ENCODE data around the gene SCN2B.
A peak's percentile ranks its signal among the peaks of the same experiment; 100 is the strongest.

The SCN2B gene

GRCh38 chr11:118175031-118175992, 1.1 kb downstream of the SCN2B start:
- DNase-seq (ENCODE audit: low spot score): no peak

GRCh38 chr11:118174006-118174567, 2.4 kb downstream of the SCN2B start:
- DNase-seq (ENCODE audit: low spot score): no peak

DNA sequence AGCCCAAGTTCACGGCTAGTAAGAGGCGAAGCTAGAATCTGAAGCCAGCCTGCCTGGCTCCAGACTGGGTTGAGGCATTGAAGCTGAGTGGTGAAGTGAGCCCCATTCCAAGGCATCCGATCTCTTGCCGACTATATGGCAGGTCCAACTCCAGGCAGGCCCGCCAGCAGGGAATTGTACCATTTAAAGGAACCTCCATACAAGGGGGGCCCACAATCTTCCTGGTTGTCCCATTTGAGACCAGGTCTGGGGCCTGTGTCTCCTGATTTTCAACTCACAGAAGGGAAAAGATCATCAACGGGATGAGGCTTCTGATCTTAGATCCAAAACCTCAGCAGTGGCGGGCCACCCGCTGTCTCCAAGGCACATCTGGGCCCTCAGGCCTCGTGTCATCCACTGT, 4.1 kb downstream of the SCN2B start:
- no peak for DNase-seq (ENCODE audit: low spot score)

DNA sequence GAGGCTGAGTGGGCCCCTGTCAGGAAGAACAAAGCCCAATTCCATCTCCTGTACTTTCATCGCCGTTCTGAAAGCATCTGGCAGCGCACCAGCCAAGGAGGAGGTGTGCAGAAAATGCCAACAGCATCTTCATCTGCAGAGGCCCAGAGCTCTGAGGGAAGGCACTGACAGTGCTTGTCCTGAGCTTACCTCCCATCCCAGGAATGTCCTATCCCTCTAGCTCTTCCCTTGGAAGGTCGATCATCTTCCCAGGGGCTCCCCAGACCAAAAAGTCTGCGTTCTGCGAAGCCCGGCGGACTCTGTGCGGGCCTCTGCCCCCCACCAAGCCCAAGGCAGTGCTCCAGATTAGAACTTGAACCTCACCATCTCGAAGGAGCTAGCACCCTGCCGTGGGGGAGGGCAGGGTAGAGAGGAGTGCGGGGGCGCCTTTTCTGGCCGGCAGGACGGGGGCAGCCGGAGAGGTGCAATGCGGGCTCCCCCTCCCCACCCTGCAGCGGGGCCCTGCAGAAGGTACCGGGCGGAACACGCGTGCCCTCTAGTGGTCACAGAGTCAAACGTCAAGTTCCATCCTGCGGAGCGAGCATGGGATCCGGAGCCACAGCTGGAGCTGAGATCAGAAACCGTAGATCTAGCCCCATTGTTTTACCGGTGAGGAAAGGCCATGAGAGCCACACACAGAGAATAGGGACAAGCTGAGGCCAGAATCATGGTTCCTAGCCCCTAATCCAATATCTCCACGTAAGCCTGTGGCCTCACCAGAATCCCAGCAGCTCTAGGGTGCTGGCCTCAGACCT, 5.0 kb downstream of the SCN2B start:
- DNase-seq (ENCODE audit: low spot score): peak; percentile 85

- DNase-seq (ENCODE audit: low spot score): no peak
These were observed 5.6 kb downstream of the SCN2B start for GRCh38 chr11:118170882-118171268.

DNA sequence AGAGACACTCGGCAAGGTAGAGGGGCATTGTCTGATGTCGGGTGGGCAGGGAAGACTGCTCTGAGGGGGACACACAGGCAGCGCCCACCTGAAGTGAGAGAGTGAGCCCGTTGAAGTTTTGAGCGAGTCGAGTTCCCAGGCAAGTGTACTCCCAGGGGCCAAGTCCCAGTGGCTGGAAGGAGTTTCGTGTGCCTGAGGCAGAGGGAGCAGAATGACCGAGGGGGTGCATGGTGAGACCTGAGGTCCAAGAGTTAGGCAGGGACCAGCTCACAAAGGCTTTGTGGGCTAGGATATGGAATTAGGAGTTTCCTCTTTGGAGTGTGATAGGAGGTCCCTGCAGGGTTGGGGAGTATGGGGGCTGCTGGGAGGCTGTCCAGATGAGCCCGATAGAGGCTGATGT, 6.2 kb downstream of the SCN2B start:
- no peak for DNase-seq (ENCODE audit: low spot score)

DNA sequence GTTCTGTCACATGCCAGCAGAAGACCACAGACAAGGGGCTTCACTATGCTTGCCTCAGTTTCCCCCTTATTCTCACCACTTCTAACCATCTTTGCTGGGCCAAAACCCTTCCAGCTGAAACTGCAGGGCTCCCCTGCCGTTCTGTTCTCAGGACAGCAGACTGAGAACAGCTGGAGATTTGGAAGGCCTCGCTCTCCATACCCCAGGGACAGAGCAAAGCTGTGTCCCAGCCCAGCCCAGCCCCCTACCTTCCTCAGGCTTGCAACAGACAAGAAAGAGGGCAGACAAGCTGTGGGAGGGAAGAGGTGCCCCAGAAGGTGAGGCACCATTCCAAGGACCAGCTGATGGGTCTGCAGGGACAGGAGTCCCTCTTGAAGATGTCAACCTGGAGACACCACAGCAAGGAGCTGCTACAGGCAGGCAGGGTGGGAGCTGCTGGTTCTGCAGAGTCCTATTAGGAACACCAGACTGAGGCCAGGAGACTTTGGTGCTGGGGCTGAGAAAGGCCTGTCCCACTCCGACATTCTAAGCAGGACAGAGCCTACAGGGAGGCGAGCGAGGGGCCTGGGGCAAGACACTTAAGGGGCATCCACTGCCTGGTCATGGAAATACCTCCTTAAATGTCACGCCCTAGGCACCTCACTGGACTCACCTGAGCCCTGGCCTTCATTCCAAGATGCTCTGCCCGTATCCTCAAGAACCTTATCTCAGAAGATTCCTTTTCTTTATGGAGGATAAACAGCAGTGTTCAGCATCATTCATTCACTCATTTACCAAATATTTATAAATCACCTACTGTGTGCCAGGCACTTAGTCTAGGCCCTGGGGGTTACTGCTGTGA, 6.9 kb downstream of the SCN2B start:
- DNase-seq (ENCODE audit: low spot score): no peak

DNA sequence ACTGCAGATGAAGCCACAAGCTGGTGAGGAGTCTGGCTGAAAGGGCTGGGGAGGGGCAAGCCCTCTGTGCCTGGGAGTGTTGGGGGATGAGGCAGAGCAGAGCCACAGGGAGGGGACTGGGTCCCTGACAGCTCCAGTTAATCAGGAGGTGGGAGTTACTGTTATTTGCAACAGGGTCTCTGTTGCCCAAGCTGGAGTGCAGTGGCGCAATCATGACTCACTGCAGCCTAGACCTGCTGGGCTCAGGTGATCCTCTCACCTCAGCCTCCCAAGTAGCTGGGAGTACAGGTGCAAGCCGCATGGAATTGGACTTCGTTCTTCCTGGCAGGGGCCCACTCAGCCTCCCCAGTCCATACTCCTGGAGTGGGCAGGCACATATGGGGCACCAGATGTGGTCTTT, 7.7 kb downstream of the SCN2B start:
- no peak for DNase-seq (ENCODE audit: low spot score)

DNA sequence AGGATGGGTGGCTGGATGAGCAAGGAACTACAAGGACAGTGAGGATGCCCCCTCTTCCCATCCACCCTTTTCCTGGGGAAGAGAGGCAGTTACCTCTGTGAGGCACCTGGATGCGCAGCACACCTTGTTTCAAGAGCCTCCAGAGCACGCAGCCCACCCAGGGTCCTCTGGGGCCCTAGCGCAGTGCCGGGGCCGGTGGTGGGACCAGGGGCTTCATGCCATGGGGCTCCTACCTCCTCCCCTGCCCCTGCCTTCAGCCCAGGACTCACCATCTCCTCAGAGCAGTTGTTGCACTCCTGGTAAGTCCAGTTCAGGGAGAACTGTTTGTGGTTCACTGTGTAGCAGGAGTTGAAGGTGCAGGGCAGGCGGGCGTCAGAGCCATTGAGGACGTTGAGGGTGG, 8.1 kb downstream of the SCN2B start:
- no peak for DNase-seq (ENCODE audit: low spot score)

DNA sequence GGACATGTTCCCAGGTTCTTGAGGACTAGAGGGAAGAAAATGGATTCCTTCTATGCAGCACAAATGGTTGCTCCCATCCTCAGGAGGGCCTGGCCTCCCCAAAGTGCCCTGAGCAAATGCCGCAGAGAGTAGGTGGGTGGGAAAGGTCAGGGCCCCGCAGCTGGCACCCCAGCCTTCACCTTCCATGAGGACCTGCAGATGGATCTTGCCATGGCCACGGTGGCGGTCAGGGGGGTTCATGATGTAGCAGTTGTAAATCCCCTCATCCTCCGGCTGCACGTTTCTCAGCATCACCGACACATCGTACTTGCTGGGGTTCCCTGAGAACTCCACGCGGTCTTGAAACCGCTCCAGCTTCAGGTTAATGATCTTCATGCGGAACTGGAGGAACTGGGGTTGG, 8.5 kb downstream of the SCN2B start:
- DNase-seq (ENCODE audit: low spot score): no peak

DNA sequence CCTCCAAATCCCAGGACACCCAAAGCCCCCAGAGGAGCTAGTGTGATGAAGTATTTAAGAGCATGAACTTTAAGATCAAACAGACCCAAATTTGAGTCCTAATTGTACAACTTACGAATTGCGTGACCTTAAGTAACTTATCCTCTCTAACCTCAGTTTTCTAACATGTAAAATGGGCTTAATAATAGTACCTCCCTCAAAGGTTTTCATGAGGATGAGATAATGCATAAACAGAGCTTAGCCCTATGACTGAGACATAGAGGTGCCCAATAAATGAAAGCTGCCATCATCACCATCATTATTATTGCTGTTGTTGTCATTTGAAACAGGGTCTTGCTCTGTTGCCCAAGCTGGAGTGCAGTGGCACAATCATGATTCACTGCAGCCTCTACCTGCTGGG, 9.2 kb downstream of the SCN2B start:
- no peak for DNase-seq (ENCODE audit: low spot score)

- DNase-seq (ENCODE audit: low spot score): no peak
These were observed 9.8 kb downstream of the SCN2B start for GRCh38 chr11:118166641-118167040.

- DNase-seq (ENCODE audit: low spot score): no peak
These were observed 11.6 kb downstream of the SCN2B start for GRCh38 chr11:118164885-118165284.

DNA sequence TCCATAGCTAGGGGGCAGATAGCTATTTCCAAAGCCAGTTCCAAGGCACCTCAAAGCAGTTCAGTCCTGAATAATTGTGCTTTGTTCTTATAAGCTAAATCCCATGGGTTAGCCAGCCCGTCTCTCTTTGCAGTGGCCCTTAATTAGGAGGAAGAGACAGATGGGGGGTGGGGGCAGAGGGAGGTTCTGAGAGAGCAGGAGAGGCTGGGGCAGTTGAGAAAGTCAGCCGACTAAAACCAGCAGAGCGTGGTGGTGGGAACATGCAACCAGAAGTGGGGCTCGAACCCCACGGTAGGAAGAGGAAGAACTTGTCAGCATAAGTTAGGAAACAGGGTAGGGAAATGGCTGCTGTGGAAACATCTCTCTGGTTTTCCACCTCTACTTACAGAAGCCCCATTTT, 12.9 kb downstream of the SCN2B start:
- DNase-seq (ENCODE audit: low spot score): no peak

GRCh38 chr11:118162846-118163245, 13.6 kb downstream of the SCN2B start:
- DNase-seq (ENCODE audit: low spot score): no peak

DNA sequence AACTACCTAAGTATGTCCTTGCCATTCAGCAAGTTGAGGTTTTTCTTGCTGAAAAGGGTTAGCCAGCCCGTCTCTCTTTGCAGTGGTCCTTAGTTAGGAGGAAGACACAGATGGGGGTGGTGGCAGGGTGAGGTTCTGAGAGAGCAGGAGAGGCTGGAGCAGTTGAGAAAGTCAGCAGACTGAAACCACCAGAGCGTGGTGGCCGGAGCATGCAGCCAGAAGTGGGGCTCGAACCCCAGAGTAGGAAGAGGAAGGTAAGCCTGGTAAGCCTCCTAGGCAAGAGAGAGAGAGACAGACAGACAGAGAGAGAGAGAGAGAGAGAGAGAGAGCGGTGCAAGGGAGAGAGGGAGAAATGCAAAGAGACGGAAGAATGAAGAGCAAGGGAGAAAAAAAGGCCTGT, 14.7 kb downstream of the SCN2B start:
- no peak for DNase-seq (ENCODE audit: low spot score)

- no peak for DNase-seq (ENCODE audit: low spot score)
These were observed 19.1 kb downstream of the SCN2B start for GRCh38 chr11:118157186-118157895.

DNA sequence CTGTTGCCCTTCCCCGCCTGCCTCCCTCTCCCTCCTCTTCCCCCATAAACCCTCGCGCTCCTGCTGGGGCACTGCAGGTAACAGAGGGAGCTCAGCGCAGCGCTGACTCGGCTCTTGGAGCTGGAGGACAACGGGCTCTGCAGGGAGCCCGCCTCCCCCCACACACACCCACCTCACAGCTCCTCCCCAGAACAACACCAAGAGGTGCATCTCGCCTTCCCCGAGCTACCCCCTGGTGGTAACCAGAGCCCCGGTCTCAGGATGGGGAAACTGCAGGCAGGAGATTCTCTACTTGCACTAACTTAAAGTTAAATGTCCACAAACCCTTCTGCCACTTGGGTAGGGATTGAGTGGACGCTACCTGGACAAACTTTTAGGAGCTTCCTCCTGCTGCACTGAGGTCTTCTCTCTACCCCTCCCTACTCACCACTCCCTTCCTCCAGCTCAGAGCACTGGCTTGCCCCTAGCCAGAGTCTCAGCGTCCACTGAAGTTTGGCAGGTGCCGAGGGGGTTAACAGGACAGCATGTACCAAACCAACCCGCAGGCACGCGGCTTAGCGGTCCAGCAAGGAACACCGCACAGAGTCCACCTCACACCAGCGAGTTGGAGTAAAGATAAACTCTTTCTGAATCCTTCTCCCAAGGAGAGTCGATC, 19.8 kb downstream of the SCN2B start:
- no peak for DNase-seq (ENCODE audit: low spot score)

DNA sequence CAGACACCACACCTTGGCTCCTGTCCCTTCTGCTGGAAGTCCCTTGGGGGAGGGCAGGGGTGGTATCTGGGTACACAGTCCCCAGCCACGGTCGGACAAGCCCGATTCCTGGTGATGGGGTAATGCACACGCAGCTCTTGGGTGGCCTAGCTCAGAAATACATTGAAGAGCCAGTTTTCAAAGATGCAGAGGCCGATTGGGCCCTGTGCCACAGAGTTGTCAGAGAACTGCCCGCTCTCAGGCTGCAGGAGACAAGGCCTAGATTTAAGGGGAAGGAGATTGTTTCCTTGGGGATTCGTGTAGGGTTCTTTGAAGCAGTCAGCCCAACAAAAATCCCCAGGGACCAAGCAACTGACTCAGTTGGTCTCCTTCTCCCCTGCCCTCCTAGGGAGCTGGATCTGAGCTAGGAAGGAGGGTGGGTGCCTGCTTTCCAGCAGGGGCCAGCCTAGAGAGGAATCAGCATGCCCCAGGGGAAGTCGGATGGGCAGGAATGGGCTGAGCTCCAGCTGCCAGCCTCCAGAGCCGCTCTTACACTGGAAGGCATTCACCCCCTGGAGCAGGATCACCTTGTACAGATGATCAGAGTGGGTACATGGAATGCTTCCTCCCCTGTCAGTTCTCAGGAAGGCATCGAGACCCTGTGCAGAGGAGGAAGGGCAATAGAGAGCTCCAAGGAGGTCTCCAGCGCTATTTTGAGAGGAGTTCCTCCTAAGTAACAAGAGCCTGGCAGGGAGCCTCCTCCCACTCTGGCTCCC, 20.5 kb downstream of the SCN2B start:
- DNase-seq (ENCODE audit: low spot score): no peak

GRCh38 chr11:118154641-118155040, 21.8 kb downstream of the SCN2B start:
- DNase-seq (ENCODE audit: low spot score): no peak

All from left forelimb (tissue), 1 donor.